GM12878 (cell line): ENCODE measurements around the gene APLP1.

Source experiments
- ATF2 ChIP-seq: IDR thresholded peaks from 2 replicates; pipeline ENCODE4 v1.6.1; 2012; ENCODE audit warnings: low read length, inconsistent platforms
- FOXK2 ChIP-seq: fragments of 450-650 bp; IDR thresholded peaks from 2 replicates; pipeline ENCODE4 v1.6.1; 2017; ENCODE audit warnings: mild to moderate bottlenecking, moderate library complexity
- FOXM1 ChIP-seq: IDR thresholded peaks from 2 replicates; pipeline ENCODE4 v1.6.1; 2012; ENCODE audit warnings: low read depth, mild to moderate bottlenecking, inconsistent platforms, low read length, moderate library complexity
- IKZF1 ChIP-seq: fragments of 450-650 bp; conservative IDR thresholded peaks from 2 replicates; pipeline ENCODE4 v1.6.1; 2017; ENCODE audit warnings: antibody characterized with exemption, mild to moderate bottlenecking
- MEF2A ChIP-seq: IDR thresholded peaks from 2 replicates; pipeline ENCODE4 v1.6.1; 2011; ENCODE audit warnings: low read depth, mild to moderate bottlenecking, low read length, moderate library complexity; ENCODE audit not compliant: insufficient read depth
- POLR2AphosphoS5 ChIP-seq: IDR thresholded peaks from 2 replicates; pipeline ENCODE4 v1.6.1; 2011; ENCODE audit warnings: mild to moderate bottlenecking, low read length, inconsistent platforms
- ZBTB40 ChIP-seq: fragments of 450-650 bp; IDR thresholded peaks from 2 replicates; pipeline ENCODE4 v1.6.1; 2016; ENCODE audit warnings: mild to moderate bottlenecking, moderate library complexity, borderline replicate concordance
- ZNF274 ChIP-seq: IDR thresholded peaks from one replicate; pipeline ENCODE4 v1.8.0; 2011; ENCODE audit not compliant: insufficient read length, insufficient read depth

GRCh38 chr19:35870798-35871197 lies 2.4 kb downstream of the APLP1 start:
- TF ChIP-seq FOXM1 (no peak), IKZF1 (no peak), MEF2A (no peak), POLR2AphosphoS5 (no peak), ZBTB40 (no peak), ZNF274 (no peak), FOXK2 (no peak), ATF2 (no peak)
